Cardiac fibroblast (primary cell): ENCODE measurements around the gene SLC25A23.

Source experiments
- DNase-seq, 2 donors: peaks; one replicate each; pipeline versions ENCODE4 v3.0.0 to v3.0.0-alpha.2; 2010; ENCODE audit warnings: low read depth in 2 of 2
- H3K4me3 ChIP-seq, 2 donors: replicated peaks in 1 of 2; 1 replicate in 1 of 2; 2 replicates in 1 of 2; pipeline ENCODE4 v1.5.1; 2011; ENCODE audit warnings: low read depth in 2 of 2, low read length in 2 of 2, mild to moderate bottlenecking in 2 of 2, moderate library complexity in 1 of 2
- TF ChIP-seq, protein P1 (sequence below): IDR thresholded peaks from one replicate; pipeline ENCODE4 v1.5.1; 2011; ENCODE audit warnings: low read depth, mild to moderate bottlenecking, low read length, inconsistent platforms

The SLC25A23 gene

DNA sequence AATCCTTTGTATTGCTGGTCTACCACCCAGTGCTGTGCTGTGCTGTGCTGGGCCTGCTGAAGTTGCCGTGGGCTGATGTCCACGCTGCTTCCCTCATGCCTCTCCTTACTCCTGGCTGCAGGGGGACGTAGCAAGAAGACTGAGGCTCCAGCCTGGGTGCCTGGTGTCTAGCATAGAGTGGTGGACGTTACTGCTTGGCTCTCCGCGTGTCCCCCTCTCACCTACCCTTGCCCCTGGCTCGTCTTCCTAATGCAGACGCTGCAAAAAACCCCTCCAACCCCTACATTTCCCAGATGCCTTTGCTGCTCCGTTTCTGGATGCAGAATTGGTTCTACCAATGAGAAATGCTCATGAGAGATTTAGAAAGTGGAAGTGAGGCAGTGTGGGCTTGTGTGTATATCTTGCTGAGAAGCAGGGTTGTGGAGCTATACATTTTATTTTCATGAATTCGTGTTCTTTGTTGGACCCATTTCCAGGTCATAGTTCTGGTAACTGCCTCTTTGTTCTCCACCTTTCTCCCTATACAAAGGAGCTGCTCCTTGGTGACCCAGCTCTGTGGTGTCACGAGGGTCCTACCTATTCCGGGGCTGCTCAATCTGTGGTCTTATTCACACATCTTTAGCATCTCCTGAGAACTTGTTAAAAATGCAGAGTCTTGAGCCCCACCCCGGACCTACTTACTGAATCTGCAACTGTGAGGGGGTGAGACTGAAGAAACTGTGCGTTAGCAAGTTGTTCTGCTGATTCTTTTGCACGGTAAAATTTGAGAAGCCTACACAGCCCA is 29.9 kb upstream of the SLC25A23 start:
- DNase-seq = no peak
- TF ChIP-seq, protein P1, sequence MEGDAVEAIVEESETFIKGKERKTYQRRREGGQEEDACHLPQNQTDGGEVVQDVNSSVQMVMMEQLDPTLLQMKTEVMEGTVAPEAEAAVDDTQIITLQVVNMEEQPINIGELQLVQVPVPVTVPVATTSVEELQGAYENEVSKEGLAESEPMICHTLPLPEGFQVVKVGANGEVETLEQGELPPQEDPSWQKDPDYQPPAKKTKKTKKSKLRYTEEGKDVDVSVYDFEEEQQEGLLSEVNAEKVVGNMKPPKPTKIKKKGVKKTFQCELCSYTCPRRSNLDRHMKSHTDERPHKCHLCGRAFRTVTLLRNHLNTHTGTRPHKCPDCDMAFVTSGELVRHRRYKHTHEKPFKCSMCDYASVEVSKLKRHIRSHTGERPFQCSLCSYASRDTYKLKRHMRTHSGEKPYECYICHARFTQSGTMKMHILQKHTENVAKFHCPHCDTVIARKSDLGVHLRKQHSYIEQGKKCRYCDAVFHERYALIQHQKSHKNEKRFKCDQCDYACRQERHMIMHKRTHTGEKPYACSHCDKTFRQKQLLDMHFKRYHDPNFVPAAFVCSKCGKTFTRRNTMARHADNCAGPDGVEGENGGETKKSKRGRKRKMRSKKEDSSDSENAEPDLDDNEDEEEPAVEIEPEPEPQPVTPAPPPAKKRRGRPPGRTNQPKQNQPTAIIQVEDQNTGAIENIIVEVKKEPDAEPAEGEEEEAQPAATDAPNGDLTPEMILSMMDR = no peak
- no peak overlapping the region for H3K4me3 ChIP-seq

DNA sequence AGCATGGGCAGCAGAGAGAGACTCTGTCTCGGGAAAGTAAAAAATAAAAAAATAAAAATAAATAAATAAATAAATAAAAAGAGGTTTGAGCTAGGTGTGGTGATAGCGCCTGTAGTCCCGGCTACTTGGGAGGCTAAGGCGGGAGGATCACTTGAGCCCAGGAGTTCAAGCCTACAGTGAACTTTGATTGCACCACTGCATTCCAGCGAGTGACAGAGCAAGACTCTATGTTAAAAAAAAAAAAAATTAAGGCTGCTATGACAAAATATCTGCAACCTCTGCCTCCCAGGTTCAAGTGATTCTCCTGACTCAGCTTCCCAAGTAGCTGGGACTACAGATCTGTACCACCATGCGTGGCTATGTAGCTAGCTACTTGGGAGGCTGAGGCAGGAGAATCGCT is 25.2 kb upstream of the SLC25A23 start:
- TF ChIP-seq, protein P1 = no peak
- no peak for DNase-seq
- H3K4me3 ChIP-seq = no peak overlapping the region

DNA sequence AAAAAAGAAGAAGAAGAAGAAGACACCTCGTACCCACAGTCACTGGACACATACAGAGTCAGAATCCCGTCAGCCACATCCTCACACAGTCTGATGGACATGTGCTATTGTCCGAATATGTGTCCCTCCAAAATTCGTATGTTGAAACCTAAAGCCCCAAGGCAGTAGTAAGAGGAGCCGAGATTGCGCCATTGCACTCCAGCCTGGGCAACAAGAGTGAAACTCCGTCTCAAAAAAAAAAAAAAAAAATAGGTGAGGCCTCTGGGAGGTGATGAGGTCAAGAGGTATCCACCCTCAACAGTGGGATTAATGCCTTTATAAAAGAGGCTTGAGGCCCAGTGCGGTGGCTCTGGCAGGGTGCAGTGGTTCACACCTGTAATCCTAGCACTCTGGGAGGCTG is 24.6 kb upstream of the SLC25A23 start:
- DNase-seq = no peak
- no peak overlapping the region for H3K4me3 ChIP-seq
- TF ChIP-seq, protein P1 = no peak

DNA sequence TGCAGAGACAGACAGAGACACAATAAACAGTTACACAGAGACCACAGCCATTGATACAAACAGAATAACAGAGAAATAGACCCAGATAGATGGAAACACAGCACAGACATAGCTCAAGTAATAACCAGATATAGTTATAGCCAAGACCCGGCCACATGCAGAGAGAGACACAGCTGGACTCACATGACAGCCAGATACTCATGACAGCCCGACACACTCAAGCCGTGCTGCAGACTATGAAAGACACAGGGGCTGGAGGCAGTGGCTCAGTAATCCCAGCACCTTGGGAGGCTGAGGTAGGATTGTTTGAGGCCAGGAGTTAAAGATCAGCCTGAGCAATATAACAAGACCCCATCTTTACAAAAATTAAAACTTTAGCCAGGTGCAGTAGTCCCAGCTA is 23.6 kb upstream of the SLC25A23 start:
- no peak for DNase-seq
- no peak overlapping the region for H3K4me3 ChIP-seq
- TF ChIP-seq, protein P1 = no peak

DNA sequence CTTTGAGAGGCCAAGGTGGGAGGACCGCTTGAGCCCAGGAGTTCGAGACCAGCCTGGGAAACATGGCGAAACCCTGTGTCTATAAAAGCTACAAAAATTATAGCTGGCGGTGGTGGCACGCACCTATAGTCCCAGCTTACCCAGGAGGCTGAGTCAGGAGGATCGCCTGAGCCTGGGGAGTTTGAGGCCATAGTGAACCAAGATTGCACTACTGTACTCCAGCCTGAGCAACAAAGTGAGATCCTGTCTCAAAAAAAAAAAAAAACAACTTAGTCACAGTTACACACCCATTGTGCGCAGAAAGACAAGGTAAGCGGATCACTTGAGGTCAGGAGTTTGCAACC is 22.7 kb upstream of the SLC25A23 start:
- no peak overlapping the region for H3K4me3 ChIP-seq
- DNase-seq = no peak
- TF ChIP-seq, protein P1 = no peak

DNA sequence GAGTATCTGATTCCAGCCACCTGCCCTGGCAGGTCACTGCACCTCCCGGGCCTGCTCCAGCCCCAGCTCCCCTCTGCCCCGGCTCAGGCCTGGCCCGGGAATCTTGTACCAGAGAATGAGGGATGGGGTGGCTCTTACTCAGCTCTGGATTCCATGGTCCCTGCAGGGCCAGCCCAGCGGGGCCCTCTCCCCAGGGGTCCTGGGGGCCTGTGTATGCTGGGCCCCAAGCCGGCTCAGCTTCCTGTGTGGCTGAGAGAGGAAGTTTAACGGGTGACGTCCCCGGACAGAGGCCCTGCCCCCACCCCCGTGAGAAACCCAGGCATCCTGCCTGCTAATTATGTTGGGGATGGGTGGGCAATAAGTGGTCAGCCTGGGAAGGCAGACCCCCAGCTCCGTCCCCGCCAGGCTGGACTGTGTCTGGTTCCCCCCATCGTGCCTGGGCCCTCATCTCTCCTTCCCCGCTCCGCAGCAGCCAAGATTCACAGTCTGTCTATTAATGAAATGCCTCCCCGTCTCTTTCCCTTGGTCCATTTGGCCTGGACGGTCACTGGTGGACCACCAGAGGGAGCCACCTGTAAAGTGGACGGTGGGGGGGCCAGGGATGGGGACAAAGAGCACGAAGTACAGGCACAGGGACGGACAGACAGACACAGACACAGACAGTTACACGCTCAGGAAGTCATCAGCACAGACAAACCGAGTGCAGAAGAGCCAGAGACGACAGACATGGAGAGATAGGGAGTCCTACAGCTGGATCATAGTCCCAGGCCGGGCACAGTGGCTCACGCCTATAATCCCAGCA is 22.1 kb upstream of the SLC25A23 start, which contains the start of gene DENND1C:
Gene DENND1C, minus strand, starts transcription at position 247 of the 802 bp plus-strand sequence. Its CDS starts 92 bp downstream, at position 155.
- TF ChIP-seq, protein P1 = peak; percentile 55
- no peak within 1 kb of the TSS for H3K4me3 ChIP-seq
- DNase-seq = peak in 1 of 2 donors; percentile 16
